GM21786 (cell line): ENCODE measurements around the gene CLEC20A.
"Not testable (repeated sequence)": the region's sequence is repeated elsewhere in the genome, so short reads cannot be mapped to it uniquely, and the experiment has no call there.

Experiments used
- ATAC-seq: cut with Tn5 transposase; IDR thresholded peaks from one replicate; pipeline ENCODE4 v1.9.1; 2021; ENCODE audit not compliant: unreplicated experiment

Gene CLEC20A

GRCh38 chr1:178529364-178530036 lies 32.7 kb upstream of the CLEC20A start:
- ATAC-seq: no peak

- ATAC-seq: no peak
Observed at GRCh38 chr1:178528953-178529335, 32.2 kb upstream of the CLEC20A start.

GRCh38 chr1:178528228-178528952 lies 31.6 kb upstream of the CLEC20A start:
- no peak for ATAC-seq

GRCh38 chr1:178527117-178527516 lies 30.4 kb upstream of the CLEC20A start:
- ATAC-seq: no peak

GRCh38 chr1:178521241-178521640 lies 24.5 kb upstream of the CLEC20A start:
- no peak for ATAC-seq

GRCh38 chr1:178520803-178521202 lies 24.0 kb upstream of the CLEC20A start:
- no peak for ATAC-seq

GRCh38 chr1:178518894-178519293 lies 22.1 kb upstream of the CLEC20A start:
- no peak for ATAC-seq

- ATAC-seq: no peak
Observed at GRCh38 chr1:178516110-178516509, 19.3 kb upstream of the CLEC20A start.

GRCh38 chr1:178513278-178513983 lies 16.7 kb upstream of the CLEC20A start:
- ATAC-seq: no peak

GRCh38 chr1:178512566-178513277 lies 16.0 kb upstream of the CLEC20A start, which contains the start of gene TEX35:
Gene TEX35 (plus strand): TSS chr1:178513109. CDS start chr1:178513189, 80 bp downstream.
- ATAC-seq: no peak

- no peak for ATAC-seq
Observed at GRCh38 chr1:178510155-178510554, 13.4 kb upstream of the CLEC20A start.

- ATAC-seq: no peak
Observed at GRCh38 chr1:178509414-178510007, 12.7 kb upstream of the CLEC20A start.

GRCh38 chr1:178506669-178507068 lies 9.9 kb upstream of the CLEC20A start:
- ATAC-seq: no peak

GRCh38 chr1:178506177-178506576 lies 9.4 kb upstream of the CLEC20A start:
- no peak for ATAC-seq

- no peak for ATAC-seq
Observed at GRCh38 chr1:178504286-178504685, 7.5 kb upstream of the CLEC20A start.

GRCh38 chr1:178503849-178504248 lies 7.1 kb upstream of the CLEC20A start:
- ATAC-seq: no peak

- not testable (repeated sequence) for ATAC-seq
Observed at GRCh38 chr1:178503316-178503715, 6.6 kb upstream of the CLEC20A start.

- ATAC-seq: no peak
Observed at GRCh38 chr1:178502856-178503255, 6.1 kb upstream of the CLEC20A start.

- no peak for ATAC-seq
Observed at GRCh38 chr1:178502330-178502714, 5.6 kb upstream of the CLEC20A start.

- ATAC-seq: peak; percentile 86
Observed at GRCh38 chr1:178501705-178502329, 5.1 kb upstream of the CLEC20A start.
